ENCODE measurements around the gene E2F3.
A peak's percentile ranks its signal among the peaks of the same experiment; 100 is the strongest.

E2F3 gene

GRCh38 chr6:20401205-20402091 lies at the start of gene E2F3:
E2F3 (plus strand) TSS chr6:20401879; CDS start chr6:20402233, 354 bp downstream.
- DNase-seq = peak; percentile 100

- DNase-seq = no peak
Measured at GRCh38 chr6:20352346-20352745, 49.3 kb upstream of the E2F3 start.

GRCh38 chr6:20353134-20353533 lies 48.5 kb upstream of the E2F3 start:
- no peak for DNase-seq

GRCh38 chr6:20354366-20354765 lies 47.3 kb upstream of the E2F3 start:
- DNase-seq = no peak

GRCh38 chr6:20360471-20361119 lies 41.1 kb upstream of the E2F3 start:
- DNase-seq = no peak

GRCh38 chr6:20362623-20363022 lies 39.1 kb upstream of the E2F3 start:
- DNase-seq = no peak

GRCh38 chr6:20364327-20364726 lies 37.4 kb upstream of the E2F3 start:
- DNase-seq = no peak

- no peak for DNase-seq
Measured at GRCh38 chr6:20365456-20365855, 36.2 kb upstream of the E2F3 start.

- DNase-seq = no peak
Measured at GRCh38 chr6:20366082-20366830, 35.4 kb upstream of the E2F3 start.

GRCh38 chr6:20367743-20368485 lies 33.8 kb upstream of the E2F3 start:
- DNase-seq = peak; percentile 11

- DNase-seq = no peak
Measured at GRCh38 chr6:20370393-20370792, 31.3 kb upstream of the E2F3 start.

GRCh38 chr6:20370801-20371200 lies 30.9 kb upstream of the E2F3 start:
- no peak for DNase-seq

- DNase-seq = no peak
Measured at GRCh38 chr6:20375436-20375835, 26.2 kb upstream of the E2F3 start.

GRCh38 chr6:20377623-20378265 lies 23.9 kb upstream of the E2F3 start:
- peak; percentile 57 for DNase-seq

- no peak for DNase-seq
Measured at GRCh38 chr6:20379231-20379630, 22.4 kb upstream of the E2F3 start.

GRCh38 chr6:20386218-20386617 lies 15.5 kb upstream of the E2F3 start:
- DNase-seq = no peak

GRCh38 chr6:20389066-20389465 lies 12.6 kb upstream of the E2F3 start:
- no peak for DNase-seq

GRCh38 chr6:20393297-20393696 lies 8.4 kb upstream of the E2F3 start:
- no peak for DNase-seq

- DNase-seq = no peak
Measured at GRCh38 chr6:20399518-20399917, 2.2 kb upstream of the E2F3 start.

- no peak for DNase-seq
Measured at GRCh38 chr6:20400456-20401204, 1.0 kb upstream of the E2F3 start.

- no peak for DNase-seq
Measured at GRCh38 chr6:20402092-20402341, 338 bp downstream of the E2F3 start.

All from kidney glomerular epithelial cell (primary cell).